G401.6 (cell line): ENCODE measurements around the gene OVCA2.
A peak's percentile ranks its signal among the peaks of the same experiment; 100 is the strongest.

ENCODE experiments used
- FAIRE-seq: peaks from 2 replicates; lab custom pipeline; 2012; peaks lifted over from hg19 to GRCh38; lab: Jason Lieb, UNC

The OVCA2 gene

GRCh38 chr17:2054512-2055291 lies 12.9 kb downstream of the OVCA2 start, which contains the start of gene HIC1:
HIC1 (plus strand) TSS chr17:2055103; CDS start chr17:2056691, 1,588 bp downstream.
- FAIRE-seq = peak; percentile 94

- FAIRE-seq = no peak
Observed at GRCh38 chr17:2055292-2056205, 13.7 kb downstream of the OVCA2 start.

GRCh38 chr17:2056206-2057174 lies 14.7 kb downstream of the OVCA2 start:
- FAIRE-seq = no peak

- no peak for FAIRE-seq
Observed at GRCh38 chr17:2057175-2057759, 15.4 kb downstream of the OVCA2 start.

- no peak for FAIRE-seq
Observed at GRCh38 chr17:2057760-2058585, 16.2 kb downstream of the OVCA2 start.

- no peak for FAIRE-seq
Observed at GRCh38 chr17:2058586-2059546, 17.0 kb downstream of the OVCA2 start.

GRCh38 chr17:2059547-2060384 lies 17.9 kb downstream of the OVCA2 start:
- no peak for FAIRE-seq

GRCh38 chr17:2060385-2060658 lies 18.5 kb downstream of the OVCA2 start:
- no peak for FAIRE-seq

- FAIRE-seq = no peak
Observed at GRCh38 chr17:2060681-2061440, 19.0 kb downstream of the OVCA2 start.

GRCh38 chr17:2061441-2061958 lies 19.7 kb downstream of the OVCA2 start:
- no peak for FAIRE-seq

- no peak for FAIRE-seq
Observed at GRCh38 chr17:2062571-2063183, 20.9 kb downstream of the OVCA2 start.

- FAIRE-seq = no peak
Observed at GRCh38 chr17:2063261-2064146, 21.7 kb downstream of the OVCA2 start.

GRCh38 chr17:2064147-2064489 lies 22.3 kb downstream of the OVCA2 start:
- FAIRE-seq = no peak

GRCh38 chr17:2064520-2064971 lies 22.7 kb downstream of the OVCA2 start:
- FAIRE-seq = no peak

GRCh38 chr17:2064980-2065785 lies 23.4 kb downstream of the OVCA2 start:
- no peak for FAIRE-seq
